Sigmoid colon (tissue), 7 donors: Measurements from ENCODE around the gene HTR6. TPM values are rescaled to one million over a fixed set of nuclear protein-coding genes. Genes with fewer than 3 reads are reported as not detected.

Experiments used
- DNase-seq: peaks from one replicate; pipeline ENCODE4 v3.0.0-alpha.2; 2019
- H3K27ac ChIP-seq, 4 donors: fragments of 200-600 bp; sonication (generic); one replicate each; pipeline ENCODE4 v1.5.1; 2016 to 2019; ENCODE audit warnings: mild to moderate bottlenecking in 1 of 4
- H3K27me3 ChIP-seq, 3 donors: fragments of 200-600 bp; sonication (generic); one replicate each; pipeline ENCODE4 v1.5.1; 2019; ENCODE audit warnings: mild to moderate bottlenecking in 1 of 3
- H3K36me3 ChIP-seq, 4 donors: fragments of 200-600 bp; sonication (generic); one replicate each; pipeline ENCODE4 v1.5.1; 2016 to 2019
- H3K4me1 ChIP-seq, 4 donors: fragments of 200-600 bp; sonication (generic); one replicate each; pipeline ENCODE4 v1.5.1; 2017 to 2019
- H3K4me3 ChIP-seq, 4 donors: fragments of 200-600 bp; sonication (generic); one replicate each; pipeline ENCODE4 v1.5.1; 2017 to 2019; ENCODE audit warnings: mild to moderate bottlenecking in 2 of 4, moderate library complexity in 1 of 4
- H3K9me3 ChIP-seq, 4 donors: fragments of 200-600 bp in 3 of 4; sonication (generic) in 3 of 4; one replicate each; pipeline versions ENCODE4 v1.5.1 to v1.6.1; 2013 to 2019
- EP300 ChIP-seq, 4 donors: sonication (generic); formaldehyde crosslinking; IDR thresholded peaks; one replicate each; pipeline ENCODE4 v1.6.1; 2017; ENCODE audit warnings: antibody characterized with exemption in 4 of 4
- POLR2A ChIP-seq, 2 donors: fragments of 450-650 bp; IDR thresholded peaks; one replicate each; pipeline ENCODE4 v1.6.1; 2016; ENCODE audit warnings: antibody characterized with exemption in 2 of 2, mild to moderate bottlenecking in 2 of 2, moderate library complexity in 2 of 2
- POLR2AphosphoS5 ChIP-seq, 4 donors: sonication (generic); formaldehyde crosslinking; IDR thresholded peaks; one replicate each; pipeline ENCODE4 v1.6.1; 2017; ENCODE audit warnings: antibody characterized with exemption in 4 of 4
- WGBS, 2 donors: extraction: QIAGEN DNeasy Blood & Tissue Kit; methylation state at CpG; one replicate each; pipeline ENCODE4 v1.1.7; 2013; 5-methylcytosine and 5-hydroxymethylcytosine counted together
- intact Hi-C: fragments of 100-400 bp; cut with DNase I; formaldehyde crosslinking; loops from one replicate; pipeline ENCODE4 v1.15.1; 2023
- polyA plus RNA-seq, 3 donors: library from polyadenylated mRNA; stranded (reverse); fragments of 200-250 nt; gene quantifications; one replicate each; pipeline ENCODE4 v1.2.3, GENCODE V29; 2013
- total RNA-seq, 4 donors: library from RNA; depleted of rRNA; stranded (reverse); fragments of >200 nt; gene quantifications; one replicate each; pipeline ENCODE4 v1.1.0, GENCODE V29; 2016
- TF ChIP-seq, protein P1 (sequence below), 4 experiments: fragments of 450-650 bp in 3 of 4; fragments of 200-600 bp in 1 of 4; IDR thresholded peaks; one replicate each; pipeline ENCODE4 v1.5.1; 2016 to 2019; ENCODE audit warnings: antibody characterized with exemption in 4 of 4, mild to moderate bottlenecking in 3 of 4, moderate library complexity in 2 of 4
- donor health status: healthy with polysubstance abuse.
- donor health status: Bipolar disorder and iron deficiency.
- donor health status: healthy.

HTR6 gene
- total and polyA plus RNA-seq, 7 donors: 0.15 TPM; not detected in 6

GRCh38 chr1:19689085-19689757, 24.5 kb downstream of the HTR6 start:
- no peaks in the 10 kb centered on the region for H3K4me1 ChIP-seq
- intact Hi-C loops: no loop called here
- WGBS, 2 donors: 93 to 95% methylated on average over 5 of the region's 5 CpGs
- no peaks in the 10 kb centered on the region for H3K9me3 ChIP-seq
- no peak overlapping the region for H3K27ac ChIP-seq
- no peak for DNase-seq
- H3K27me3 ChIP-seq: no peaks in the 10 kb centered on the region
- H3K4me3 ChIP-seq: no peak overlapping the region
- H3K36me3 ChIP-seq: peaks cover 0 to 71% (median 4%) of the 10 kb centered on the region in 4 donors
- TF ChIP-seq POLR2A (IDR thresholded peaks at IDR 0.05) (no peak), EP300 (IDR thresholded peaks at IDR 0.05) (no peak), POLR2AphosphoS5 (IDR thresholded peaks at IDR 0.05) (no peak)
- TF ChIP-seq, protein P1, sequence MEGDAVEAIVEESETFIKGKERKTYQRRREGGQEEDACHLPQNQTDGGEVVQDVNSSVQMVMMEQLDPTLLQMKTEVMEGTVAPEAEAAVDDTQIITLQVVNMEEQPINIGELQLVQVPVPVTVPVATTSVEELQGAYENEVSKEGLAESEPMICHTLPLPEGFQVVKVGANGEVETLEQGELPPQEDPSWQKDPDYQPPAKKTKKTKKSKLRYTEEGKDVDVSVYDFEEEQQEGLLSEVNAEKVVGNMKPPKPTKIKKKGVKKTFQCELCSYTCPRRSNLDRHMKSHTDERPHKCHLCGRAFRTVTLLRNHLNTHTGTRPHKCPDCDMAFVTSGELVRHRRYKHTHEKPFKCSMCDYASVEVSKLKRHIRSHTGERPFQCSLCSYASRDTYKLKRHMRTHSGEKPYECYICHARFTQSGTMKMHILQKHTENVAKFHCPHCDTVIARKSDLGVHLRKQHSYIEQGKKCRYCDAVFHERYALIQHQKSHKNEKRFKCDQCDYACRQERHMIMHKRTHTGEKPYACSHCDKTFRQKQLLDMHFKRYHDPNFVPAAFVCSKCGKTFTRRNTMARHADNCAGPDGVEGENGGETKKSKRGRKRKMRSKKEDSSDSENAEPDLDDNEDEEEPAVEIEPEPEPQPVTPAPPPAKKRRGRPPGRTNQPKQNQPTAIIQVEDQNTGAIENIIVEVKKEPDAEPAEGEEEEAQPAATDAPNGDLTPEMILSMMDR (IDR thresholded peaks at IDR 0.05): no peak

GRCh38 chr1:19689856-19690255, 25.2 kb downstream of the HTR6 start:
- no peaks in the 10 kb centered on the region for H3K27me3 ChIP-seq
- intact Hi-C loops: no loop called here
- DNase-seq: no peak
- H3K27ac ChIP-seq: no peak overlapping the region
- H3K36me3 ChIP-seq: peaks cover 0 to 73% (median 5%) of the 10 kb centered on the region in 4 donors
- 88 to 97% methylated on average over 3 of the region's 3 CpGs for WGBS, 2 donors
- H3K4me1 ChIP-seq: no peaks in the 10 kb centered on the region
- H3K9me3 ChIP-seq: no peaks in the 10 kb centered on the region
- no peak for TF ChIP-seq POLR2AphosphoS5 (IDR thresholded peaks at IDR 0.05)
- no peak for TF ChIP-seq POLR2A (IDR thresholded peaks at IDR 0.05)
- TF ChIP-seq, protein P1 (IDR thresholded peaks at IDR 0.05): no peak
- TF ChIP-seq EP300 (IDR thresholded peaks at IDR 0.05): no peak
- no peak overlapping the region for H3K4me3 ChIP-seq

DNA sequence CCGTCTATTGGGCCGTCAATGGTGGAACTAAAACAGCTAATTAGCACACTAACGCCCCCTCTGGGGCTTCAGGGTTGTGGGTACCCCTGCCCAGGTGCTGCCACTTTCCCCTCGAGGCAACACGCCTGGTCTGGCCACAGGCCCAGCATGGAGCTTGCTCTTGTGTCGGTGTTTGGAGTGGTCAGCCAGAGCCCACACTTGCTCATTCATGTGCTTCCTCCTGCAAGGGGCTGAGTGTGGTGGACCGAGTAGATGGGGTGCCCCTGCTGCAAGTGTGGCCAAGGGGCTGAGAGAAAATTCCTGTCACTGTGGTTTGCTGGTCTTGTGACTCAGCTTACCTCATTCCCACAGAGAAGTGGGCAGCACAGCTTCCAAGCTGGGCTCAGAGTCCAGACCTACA, 25.7 kb downstream of the HTR6 start:
- intact Hi-C loops: no loop called here
- no peaks in the 10 kb centered on the region for H3K27me3 ChIP-seq
- TF ChIP-seq POLR2A (IDR thresholded peaks at IDR 0.05) (no peak), EP300 (IDR thresholded peaks at IDR 0.05) (no peak), POLR2AphosphoS5 (IDR thresholded peaks at IDR 0.05) (no peak)
- TF ChIP-seq, protein P1 (IDR thresholded peaks at IDR 0.05): no peak
- no peaks in the 10 kb centered on the region for H3K9me3 ChIP-seq
- WGBS, 2 donors: 90 to 91% methylated on average over 7 of the region's 7 CpGs
- no peak overlapping the region for H3K27ac ChIP-seq
- DNase-seq: no peak
- H3K36me3 ChIP-seq: peaks cover 0 to 73% (median 5%) of the 10 kb centered on the region in 4 donors
- no peaks in the 10 kb centered on the region for H3K4me1 ChIP-seq
- H3K4me3 ChIP-seq: no peak overlapping the region

- Histone ChIP-seq H3K36me3 (peaks cover 0 to 73% (median 5%) of the 10 kb centered on the region in 4 donors), H3K4me1 (no peaks in the 10 kb centered on the region), H3K27ac (no peak overlapping the region), H3K27me3 (no peaks in the 10 kb centered on the region), H3K4me3 (no peak overlapping the region), H3K9me3 (no peaks in the 10 kb centered on the region)
- intact Hi-C loops: no loop called here
- DNase-seq: no peak
- TF ChIP-seq, protein P1 (IDR thresholded peaks at IDR 0.05): no peak
- TF ChIP-seq POLR2AphosphoS5 (IDR thresholded peaks at IDR 0.05): no peak
- no peak for TF ChIP-seq EP300 (IDR thresholded peaks at IDR 0.05)
- TF ChIP-seq POLR2A (IDR thresholded peaks at IDR 0.05): no peak
- 89 to 90% methylated on average over 14 of the region's 14 CpGs for WGBS, 2 donors
Observed at GRCh38 chr1:19694298-19694697, 29.6 kb downstream of the HTR6 start.

DNA sequence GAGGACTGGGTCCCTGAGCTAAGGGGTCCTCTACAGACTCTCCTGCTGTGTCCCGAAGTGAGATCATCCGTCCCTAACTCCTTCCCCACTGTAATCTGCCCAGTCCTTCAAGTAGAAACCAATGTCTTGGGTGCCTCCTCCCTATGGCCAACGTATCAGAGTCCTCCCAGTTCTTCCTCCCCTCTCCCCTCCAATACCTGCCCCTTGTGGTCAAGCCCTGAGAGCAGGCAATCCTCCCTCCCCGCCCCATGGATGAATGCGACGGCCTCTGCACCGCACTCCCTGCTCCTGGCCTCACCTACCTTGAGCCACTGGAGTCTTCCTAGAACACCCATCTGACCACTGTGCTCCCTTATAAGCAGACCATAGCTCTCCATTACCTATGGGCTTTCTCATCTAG, 31.1 kb downstream of the HTR6 start:
- no peaks in the 10 kb centered on the region for H3K4me1 ChIP-seq
- intact Hi-C loops: no loop called here
- TF ChIP-seq, protein P1 (IDR thresholded peaks at IDR 0.05): no peak
- no peak for TF ChIP-seq EP300 (IDR thresholded peaks at IDR 0.05)
- no peak for TF ChIP-seq POLR2A (IDR thresholded peaks at IDR 0.05)
- no peak for TF ChIP-seq POLR2AphosphoS5 (IDR thresholded peaks at IDR 0.05)
- no peak overlapping the region for H3K27ac ChIP-seq
- no peaks in the 10 kb centered on the region for H3K27me3 ChIP-seq
- H3K9me3 ChIP-seq: no peaks in the 10 kb centered on the region
- 85 to 96% methylated on average over 7 of the region's 7 CpGs for WGBS, 2 donors
- no peak overlapping the region for H3K4me3 ChIP-seq
- DNase-seq: no peak
- peaks cover 0 to 76% (median 12%) of the 10 kb centered on the region in 4 donors for H3K36me3 ChIP-seq
